Tibial nerve (tissue), 4 donors: Measurements from ENCODE around the gene NRXN3. TPM values are rescaled to one million over a fixed set of nuclear protein-coding genes. Genes with fewer than 3 reads are reported as not detected.
A peak's percentile ranks its signal among the peaks of the same experiment; 100 is the strongest.

ENCODE experiments used
- DNase-seq, 2 donors: peaks; one replicate each; pipeline ENCODE4 v3.0.0-alpha.2; 2019; ENCODE audit warnings: low spot score in 2 of 2
- H3K27ac ChIP-seq, 4 donors: fragments of 200-600 bp; sonication (generic) in 3 of 4; one replicate each; pipeline ENCODE4 v1.5.1; 2017 to 2019; ENCODE audit warnings: mild to moderate bottlenecking in 1 of 4
- H3K27me3 ChIP-seq, 2 donors: fragments of 200-600 bp; sonication (generic) in 1 of 2; one replicate each; pipeline versions ENCODE4 v1.5.1 to v1.6.0; 2017 to 2019
- H3K36me3 ChIP-seq, 3 donors: fragments of 200-600 bp; sonication (generic); one replicate each; pipeline ENCODE4 v1.5.1; 2018 to 2019
- H3K4me1 ChIP-seq, 4 donors: fragments of 200-600 bp; sonication (generic) in 3 of 4; one replicate each; pipeline ENCODE4 v1.5.1; 2017 to 2019
- H3K4me3 ChIP-seq, 4 donors: fragments of 200-600 bp; sonication (generic) in 3 of 4; one replicate each; pipeline ENCODE4 v1.5.1; 2017 to 2019; ENCODE audit warnings: mild to moderate bottlenecking in 1 of 4, moderate library complexity in 1 of 4
- H3K9me3 ChIP-seq, 4 donors: fragments of 200-600 bp; sonication (generic) in 3 of 4; one replicate each; pipeline ENCODE4 v1.5.1; 2017 to 2019
- EP300 ChIP-seq, 2 donors: sonication (generic); formaldehyde crosslinking; IDR thresholded peaks; one replicate each; pipeline ENCODE4 v1.6.1; 2017; ENCODE audit warnings: antibody characterized with exemption in 2 of 2, mild to moderate bottlenecking in 1 of 2
- POLR2A ChIP-seq, 2 donors: fragments of 450-650 bp; IDR thresholded peaks; one replicate each; pipeline ENCODE4 v1.6.1; 2017; ENCODE audit warnings: antibody characterized with exemption in 2 of 2, mild to moderate bottlenecking in 2 of 2, moderate library complexity in 2 of 2
- WGBS, 2 donors: methylation state at CpG; one replicate each; pipeline ENCODE4 v1.1.5; 2018; 5-methylcytosine and 5-hydroxymethylcytosine counted together
- total RNA-seq, 4 donors: library from RNA; depleted of rRNA; stranded (reverse); fragments of >200 nt; gene quantifications; one replicate each; pipeline ENCODE4 v1.1.0, GENCODE V29; 2016
- TF ChIP-seq, protein P1 (sequence below), 5 experiments: fragments of 200-600 bp in 3 of 5; fragments of 450-650 bp in 2 of 5; sonication (generic) in 3 of 5; IDR thresholded peaks; one replicate each; pipeline ENCODE4 v1.5.1; 2016 to 2019; ENCODE audit warnings: antibody characterized with exemption in 5 of 5, mild to moderate bottlenecking in 3 of 5, moderate library complexity in 2 of 5

NRXN3 gene
- total RNA-seq, 4 donors from 2014 or later, result 16.7 to 52.2 (median 19.7) TPM

GRCh38 chr14:78989221-78989620, 819.0 kb downstream of the NRXN3 start:
- Histone ChIP-seq H3K4me3 (no peak overlapping the region), H3K4me1 (no peaks in the 10 kb centered on the region), H3K36me3 (no peaks in the 10 kb centered on the region), H3K9me3 (no peaks in the 10 kb centered on the region), H3K27me3 (no peaks in the 10 kb centered on the region), H3K27ac (no peak overlapping the region)
- whole genome bisulfite sequencing, 2 donors, result 71 to 72% methylated on average over 3 of the region's 3 CpGs
- no peak for DNase-seq
- TF ChIP-seq POLR2A (IDR thresholded peaks at IDR 0.05), result no peak
- TF ChIP-seq, protein P1, sequence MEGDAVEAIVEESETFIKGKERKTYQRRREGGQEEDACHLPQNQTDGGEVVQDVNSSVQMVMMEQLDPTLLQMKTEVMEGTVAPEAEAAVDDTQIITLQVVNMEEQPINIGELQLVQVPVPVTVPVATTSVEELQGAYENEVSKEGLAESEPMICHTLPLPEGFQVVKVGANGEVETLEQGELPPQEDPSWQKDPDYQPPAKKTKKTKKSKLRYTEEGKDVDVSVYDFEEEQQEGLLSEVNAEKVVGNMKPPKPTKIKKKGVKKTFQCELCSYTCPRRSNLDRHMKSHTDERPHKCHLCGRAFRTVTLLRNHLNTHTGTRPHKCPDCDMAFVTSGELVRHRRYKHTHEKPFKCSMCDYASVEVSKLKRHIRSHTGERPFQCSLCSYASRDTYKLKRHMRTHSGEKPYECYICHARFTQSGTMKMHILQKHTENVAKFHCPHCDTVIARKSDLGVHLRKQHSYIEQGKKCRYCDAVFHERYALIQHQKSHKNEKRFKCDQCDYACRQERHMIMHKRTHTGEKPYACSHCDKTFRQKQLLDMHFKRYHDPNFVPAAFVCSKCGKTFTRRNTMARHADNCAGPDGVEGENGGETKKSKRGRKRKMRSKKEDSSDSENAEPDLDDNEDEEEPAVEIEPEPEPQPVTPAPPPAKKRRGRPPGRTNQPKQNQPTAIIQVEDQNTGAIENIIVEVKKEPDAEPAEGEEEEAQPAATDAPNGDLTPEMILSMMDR (IDR thresholded peaks at IDR 0.05), result no peak

- TF ChIP-seq, protein P1 (IDR thresholded peaks at IDR 0.05), result no peak
- no peak for TF ChIP-seq POLR2A (IDR thresholded peaks at IDR 0.05)
- no peak for TF ChIP-seq EP300 (IDR thresholded peaks at IDR 0.05)
- 78 to 100% methylated on average over 2 of the region's 2 CpGs for WGBS, 2 donors
- Histone ChIP-seq H3K36me3 (no peaks in the 10 kb centered on the region), H3K27ac (no peak overlapping the region), H3K9me3 (no peaks in the 10 kb centered on the region), H3K27me3 (no peaks in the 10 kb centered on the region), H3K4me3 (no peak overlapping the region), H3K4me1 (no peaks in the 10 kb centered on the region)
- no peak for DNase-seq
Observed at GRCh38 chr14:78992867-78993266, 822.7 kb downstream of the NRXN3 start.

DNA sequence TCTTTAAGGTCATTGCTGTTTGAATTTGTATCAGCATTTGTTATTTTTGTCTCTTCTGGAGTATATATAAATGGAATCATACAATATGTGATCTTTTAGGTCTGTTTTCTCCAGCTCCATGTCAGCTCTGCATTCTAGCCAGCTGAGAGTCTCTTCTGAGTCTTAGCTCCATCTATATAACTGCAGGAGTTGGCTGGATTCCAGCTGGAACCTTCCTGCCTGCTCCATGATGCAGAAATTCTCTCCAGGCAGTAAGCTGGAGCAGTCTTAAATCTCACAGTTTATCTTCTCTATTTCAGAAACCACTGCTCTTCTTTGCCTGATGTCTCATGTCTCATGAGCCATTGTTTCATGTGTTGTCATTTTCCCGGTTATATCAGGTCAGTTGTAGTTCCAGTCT, 827.6 kb downstream of the NRXN3 start:
- no peak overlapping the region for H3K27ac ChIP-seq
- 38 to 66% methylated on average over 1 of the region's 1 CpG for WGBS, 2 donors

DNA sequence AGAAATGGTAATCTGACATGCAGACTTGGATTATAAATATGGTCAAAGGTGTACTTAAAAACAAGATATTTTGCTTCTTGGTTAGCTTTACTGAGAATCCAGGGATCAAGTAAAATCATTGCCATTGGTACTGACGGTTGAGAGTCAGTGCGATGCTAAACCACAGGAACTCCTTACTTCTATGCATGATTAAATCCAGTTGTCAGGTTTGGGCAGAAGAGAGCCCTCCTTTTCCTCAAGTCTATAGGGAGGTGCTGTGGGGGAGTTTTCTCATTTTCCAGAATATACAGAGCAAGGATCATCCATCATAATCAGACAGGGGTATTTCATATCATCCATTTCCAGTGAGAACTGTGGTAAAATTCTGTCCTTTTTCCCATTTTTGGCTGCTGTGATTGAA, 839.1 kb downstream of the NRXN3 start:
- 89 to 90% methylated on average over 2 of the region's 2 CpGs for WGBS, 2 donors
- no peaks in the 10 kb centered on the region for H3K4me1 ChIP-seq
- TF ChIP-seq POLR2A (IDR thresholded peaks at IDR 0.05) (no peak), EP300 (IDR thresholded peaks at IDR 0.05) (no peak)
- TF ChIP-seq, protein P1 (IDR thresholded peaks at IDR 0.05), result no peak
- peaks cover 0 to 4% of the 10 kb centered on the region in 2 donors for H3K27me3 ChIP-seq
- H3K36me3 ChIP-seq, result no peaks in the 10 kb centered on the region
- H3K27ac ChIP-seq, result no peak overlapping the region
- no peak for DNase-seq
- H3K4me3 ChIP-seq, result no peak overlapping the region
- no peaks in the 10 kb centered on the region for H3K9me3 ChIP-seq

More for the DNA sequence above, 827.6 kb downstream of the NRXN3 start:
- no peak overlapping the region for H3K4me3 ChIP-seq
- H3K36me3 ChIP-seq, result no peaks in the 10 kb centered on the region
- TF ChIP-seq, protein P1 (IDR thresholded peaks at IDR 0.05), result no peak
- no peak for TF ChIP-seq EP300 (IDR thresholded peaks at IDR 0.05)
- no peak for TF ChIP-seq POLR2A (IDR thresholded peaks at IDR 0.05)
- H3K27me3 ChIP-seq, result no peaks in the 10 kb centered on the region
- DNase-seq, result no peak
- H3K9me3 ChIP-seq, result no peaks in the 10 kb centered on the region
- H3K4me1 ChIP-seq, result no peaks in the 10 kb centered on the region

DNA sequence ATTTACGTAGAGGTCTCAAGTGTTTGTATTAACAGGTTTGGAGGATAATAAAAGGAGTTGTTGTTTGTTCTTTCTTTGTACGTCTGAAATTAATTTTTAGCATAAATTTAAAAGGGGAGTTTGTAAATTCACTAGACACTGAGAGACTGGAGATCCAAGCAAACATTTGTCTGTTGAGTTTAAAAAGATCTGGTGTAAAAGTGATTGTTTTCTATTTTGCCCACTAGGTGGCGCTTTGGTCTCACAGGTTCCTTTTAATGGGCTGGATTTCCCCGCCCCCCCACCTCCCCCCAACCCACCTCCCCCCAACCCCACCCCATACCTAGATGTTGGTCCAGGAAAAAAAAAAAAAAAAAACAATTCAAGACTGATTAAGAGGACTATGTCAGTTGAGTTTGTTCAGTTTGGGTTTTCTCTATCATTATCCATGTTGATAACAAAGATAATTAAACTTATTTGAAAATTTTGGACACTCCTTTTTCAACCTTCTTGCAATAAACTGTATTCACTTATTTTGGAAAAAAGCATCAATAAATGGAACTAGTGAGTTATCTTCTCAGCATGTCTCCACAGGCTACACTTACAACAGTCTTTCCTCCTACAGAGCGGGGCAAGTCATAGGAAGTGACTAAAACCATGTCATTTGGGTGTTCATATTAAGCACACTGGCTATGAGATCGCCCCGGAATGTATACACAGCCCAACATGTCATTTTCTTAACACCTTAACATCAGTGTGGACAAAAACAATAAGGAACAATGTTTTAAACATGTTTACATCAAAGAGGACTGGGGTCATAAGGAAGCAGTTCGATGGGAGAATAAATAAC, 841.1 kb downstream of the NRXN3 start:
- Histone ChIP-seq H3K27ac (no peak overlapping the region), H3K36me3 (no peaks in the 10 kb centered on the region), H3K4me3 (no peak overlapping the region), H3K9me3 (no peaks in the 10 kb centered on the region), H3K27me3 (no peaks in the 10 kb centered on the region), H3K4me1 (no peaks in the 10 kb centered on the region)
- TF ChIP-seq POLR2A (IDR thresholded peaks at IDR 0.05), result no peak
- TF ChIP-seq, protein P1 (IDR thresholded peaks at IDR 0.05), result peak in 4 of 5 experiments; percentile 18 to 61 (median 32)
- peak in 1 of 2 donors; percentile 18 for DNase-seq
- 40 to 49% methylated on average over 8 of the region's 8 CpGs for WGBS, 2 donors
